Tibial nerve (tissue), 4 donors: ENCODE results near the gene SCN3A. TPM values are rescaled to one million over a fixed set of nuclear protein-coding genes. Genes with fewer than 3 reads are reported as not detected.

Source experiments
- DNase-seq, 2 donors: peaks; one replicate each; pipeline ENCODE4 v3.0.0-alpha.2; 2019; ENCODE audit warnings: low spot score in 2 of 2
- H3K27ac ChIP-seq, 4 donors: fragments of 200-600 bp; sonication (generic) in 3 of 4; one replicate each; pipeline ENCODE4 v1.5.1; 2017 to 2019; ENCODE audit warnings: mild to moderate bottlenecking in 1 of 4
- H3K27me3 ChIP-seq, 2 donors: fragments of 200-600 bp; sonication (generic) in 1 of 2; one replicate each; pipeline versions ENCODE4 v1.5.1 to v1.6.0; 2017 to 2019
- H3K36me3 ChIP-seq, 3 donors: fragments of 200-600 bp; sonication (generic); one replicate each; pipeline ENCODE4 v1.5.1; 2018 to 2019
- H3K4me1 ChIP-seq, 4 donors: fragments of 200-600 bp; sonication (generic) in 3 of 4; one replicate each; pipeline ENCODE4 v1.5.1; 2017 to 2019
- H3K4me3 ChIP-seq, 4 donors: fragments of 200-600 bp; sonication (generic) in 3 of 4; one replicate each; pipeline ENCODE4 v1.5.1; 2017 to 2019; ENCODE audit warnings: mild to moderate bottlenecking in 1 of 4, moderate library complexity in 1 of 4
- H3K9me3 ChIP-seq, 4 donors: fragments of 200-600 bp; sonication (generic) in 3 of 4; one replicate each; pipeline ENCODE4 v1.5.1; 2017 to 2019
- CTCF ChIP-seq, 5 experiments: fragments of 200-600 bp in 3 of 5; fragments of 450-650 bp in 2 of 5; sonication (generic) in 3 of 5; IDR thresholded peaks; one replicate each; pipeline ENCODE4 v1.5.1; 2016 to 2019; ENCODE audit warnings: antibody characterized with exemption in 5 of 5, mild to moderate bottlenecking in 3 of 5, moderate library complexity in 2 of 5
- EP300 ChIP-seq, 2 donors: sonication (generic); formaldehyde crosslinking; IDR thresholded peaks; one replicate each; pipeline ENCODE4 v1.6.1; 2017; ENCODE audit warnings: antibody characterized with exemption in 2 of 2, mild to moderate bottlenecking in 1 of 2
- POLR2A ChIP-seq, 2 donors: fragments of 450-650 bp; IDR thresholded peaks; one replicate each; pipeline ENCODE4 v1.6.1; 2017; ENCODE audit warnings: antibody characterized with exemption in 2 of 2, mild to moderate bottlenecking in 2 of 2, moderate library complexity in 2 of 2
- WGBS, 2 donors: methylation state at CpG; one replicate each; pipeline ENCODE4 v1.1.5; 2018; 5-methylcytosine and 5-hydroxymethylcytosine counted together
- total RNA-seq, 4 donors: library from RNA; depleted of rRNA; stranded (reverse); fragments of >200 nt; gene quantifications; one replicate each; pipeline ENCODE4 v1.1.0, GENCODE V29; 2016

SCN3A gene
- total RNA-seq, 4 donors from 2014 or later: 1.8 to 4.2 (median 2.7) TPM

GRCh38 chr2:165161510-165161909 is 42.3 kb downstream of the SCN3A start:
- WGBS, 2 donors: 31 to 55% methylated on average over 2 of the region's 2 CpGs
- H3K9me3 ChIP-seq: no peaks in the 10 kb centered on the region
- H3K27ac ChIP-seq: no peak overlapping the region
- no peak for DNase-seq
- no peak for TF ChIP-seq CTCF (IDR thresholded peaks at IDR 0.05)
- no peak for TF ChIP-seq EP300 (IDR thresholded peaks at IDR 0.05)
- TF ChIP-seq POLR2A (IDR thresholded peaks at IDR 0.05): no peak
- H3K4me1 ChIP-seq: no peaks in the 10 kb centered on the region
- no peaks in the 10 kb centered on the region for H3K27me3 ChIP-seq
- no peak overlapping the region for H3K4me3 ChIP-seq
- peaks cover 0 to 5% (median 0%) of the 10 kb centered on the region in 3 donors for H3K36me3 ChIP-seq

- Histone ChIP-seq H3K9me3 (no peaks in the 10 kb centered on the region), H3K4me3 (no peak overlapping the region), H3K27me3 (no peaks in the 10 kb centered on the region), H3K27ac (no peak overlapping the region), H3K4me1 (no peaks in the 10 kb centered on the region), H3K36me3 (peaks cover 0 to 5% (median 0%) of the 10 kb centered on the region in 3 donors)
- WGBS, 2 donors: 95 to 98% methylated on average over 4 of the region's 4 CpGs
- DNase-seq: no peak
- TF ChIP-seq EP300 (IDR thresholded peaks at IDR 0.05): no peak
- no peak for TF ChIP-seq POLR2A (IDR thresholded peaks at IDR 0.05)
- TF ChIP-seq CTCF (IDR thresholded peaks at IDR 0.05): no peak
Measured at GRCh38 chr2:165157160-165157559, 46.7 kb downstream of the SCN3A start.

GRCh38 chr2:165155152-165155551 is 48.7 kb downstream of the SCN3A start:
- WGBS, 2 donors: 78 to 86% methylated on average over 2 of the region's 2 CpGs
- Histone ChIP-seq H3K9me3 (no peaks in the 10 kb centered on the region), H3K27ac (no peak overlapping the region), H3K36me3 (no peaks in the 10 kb centered on the region), H3K27me3 (no peaks in the 10 kb centered on the region), H3K4me3 (no peak overlapping the region), H3K4me1 (no peaks in the 10 kb centered on the region)
- DNase-seq: no peak
- TF ChIP-seq EP300 (IDR thresholded peaks at IDR 0.05) (no peak), POLR2A (IDR thresholded peaks at IDR 0.05) (no peak)

GRCh38 chr2:165149439-165149838 is 54.4 kb downstream of the SCN3A start:
- DNase-seq: no peak
- no peak for TF ChIP-seq CTCF (IDR thresholded peaks at IDR 0.05)
- Histone ChIP-seq H3K4me1 (no peaks in the 10 kb centered on the region), H3K9me3 (no peaks in the 10 kb centered on the region), H3K27me3 (no peaks in the 10 kb centered on the region), H3K27ac (no peak overlapping the region), H3K36me3 (no peaks in the 10 kb centered on the region), H3K4me3 (no peak overlapping the region)
- 84 to 85% methylated on average over 5 of the region's 5 CpGs for WGBS, 2 donors

GRCh38 chr2:165147186-165148045 is 56.4 kb downstream of the SCN3A start:
- Histone ChIP-seq H3K27me3 (no peaks in the 10 kb centered on the region), H3K9me3 (no peaks in the 10 kb centered on the region), H3K4me1 (no peaks in the 10 kb centered on the region), H3K36me3 (no peaks in the 10 kb centered on the region), H3K4me3 (no peak overlapping the region), H3K27ac (no peak overlapping the region)
- 17 to 18% methylated on average over 4 of the region's 4 CpGs for WGBS, 2 donors
- TF ChIP-seq EP300 (IDR thresholded peaks at IDR 0.05) (no peak), CTCF (IDR thresholded peaks at IDR 0.05) (no peak)
- DNase-seq: no peak
